Calu3 (cell line): ENCODE measurements around the gene REST. TPM values are rescaled to one million over a fixed set of nuclear protein-coding genes. Genes with fewer than 3 reads are reported as not detected.

Source experiments
- Bru-seq: library from RNA; stranded (reverse); fragments of 400-500 nt; gene quantifications from one replicate; lab custom pipeline; 2021; lab: Mats Ljungman, UMichigan
- BruChase-seq, 2 experiments: library from RNA; stranded (reverse); fragments of 400-500 nt; gene quantifications; one replicate each; lab custom pipeline; 2021; lab: Mats Ljungman, UMichigan
- BruUV-seq: library from RNA; stranded (reverse); fragments of 400-500 nt; replicated peaks from 2 replicates; lab custom pipeline; 2021; lab: Mats Ljungman, UMichigan
- CTCF ChIA-PET: fragments of 300-600 bp; sonication (Branson Sonifier 250); formaldehyde crosslinking; loops from one replicate; lab custom pipeline; 2022; ENCODE audit warnings: antibody characterized with exemption; lab: Charles Lee
- DNase-seq: peaks from one replicate; pipeline ENCODE4 v3.0.0; 2022
- H3K27ac Mint-ChIP-seq: one replicate; pipeline ENCODE4 v1.8.0; 2022; ENCODE audit warnings: mixed read lengths; ENCODE audit not compliant: unreplicated experiment
- H3K27me3 Mint-ChIP-seq: one replicate; pipeline ENCODE4 v1.8.0; 2022; ENCODE audit warnings: mixed read lengths; ENCODE audit not compliant: unreplicated experiment
- H3K36me3 Mint-ChIP-seq: one replicate; pipeline ENCODE4 v1.8.0; 2022; ENCODE audit warnings: mild to moderate bottlenecking, moderate library complexity, mixed read lengths; ENCODE audit not compliant: insufficient read depth, unreplicated experiment
- H3K4me1 Mint-ChIP-seq: one replicate; pipeline ENCODE4 v1.8.0; 2022; ENCODE audit warnings: mild to moderate bottlenecking, low read depth, mixed read lengths; ENCODE audit not compliant: unreplicated experiment
- H3K4me3 Mint-ChIP-seq: one replicate; pipeline ENCODE4 v1.8.0; 2022; ENCODE audit warnings: mild to moderate bottlenecking, low read depth, moderate library complexity, mixed read lengths; ENCODE audit not compliant: unreplicated experiment
- H3K9me3 Mint-ChIP-seq: one replicate; pipeline ENCODE4 v1.8.0; 2022; ENCODE audit warnings: low read depth, mixed read lengths; ENCODE audit not compliant: unreplicated experiment
- intact Hi-C: fragments of 100-400 bp; cut with micrococcal nuclease; formaldehyde crosslinking; loops from one replicate; pipeline ENCODE4 v1.10.0; 2022; ENCODE audit not compliant: unreplicated experiment
- long read RNA-seq: library from polyadenylated mRNA; stranded (forward); transcript quantifications from one replicate; pipeline ENCODE4 v2.0.0, GENCODE V29; 2022
- total RNA-seq: library from RNA; stranded (reverse); gene quantifications from 2 replicates; pipeline ENCODE4 v1.2.3, GENCODE V29; 2022
- TF ChIP-seq, protein P1 (sequence below): fragments of 200-600 bp; IDR thresholded peaks from one replicate; pipeline ENCODE4 v1.8.0; 2022; ENCODE audit warnings: antibody characterized with exemption; ENCODE audit not compliant: unreplicated experiment

The REST gene, protein sequence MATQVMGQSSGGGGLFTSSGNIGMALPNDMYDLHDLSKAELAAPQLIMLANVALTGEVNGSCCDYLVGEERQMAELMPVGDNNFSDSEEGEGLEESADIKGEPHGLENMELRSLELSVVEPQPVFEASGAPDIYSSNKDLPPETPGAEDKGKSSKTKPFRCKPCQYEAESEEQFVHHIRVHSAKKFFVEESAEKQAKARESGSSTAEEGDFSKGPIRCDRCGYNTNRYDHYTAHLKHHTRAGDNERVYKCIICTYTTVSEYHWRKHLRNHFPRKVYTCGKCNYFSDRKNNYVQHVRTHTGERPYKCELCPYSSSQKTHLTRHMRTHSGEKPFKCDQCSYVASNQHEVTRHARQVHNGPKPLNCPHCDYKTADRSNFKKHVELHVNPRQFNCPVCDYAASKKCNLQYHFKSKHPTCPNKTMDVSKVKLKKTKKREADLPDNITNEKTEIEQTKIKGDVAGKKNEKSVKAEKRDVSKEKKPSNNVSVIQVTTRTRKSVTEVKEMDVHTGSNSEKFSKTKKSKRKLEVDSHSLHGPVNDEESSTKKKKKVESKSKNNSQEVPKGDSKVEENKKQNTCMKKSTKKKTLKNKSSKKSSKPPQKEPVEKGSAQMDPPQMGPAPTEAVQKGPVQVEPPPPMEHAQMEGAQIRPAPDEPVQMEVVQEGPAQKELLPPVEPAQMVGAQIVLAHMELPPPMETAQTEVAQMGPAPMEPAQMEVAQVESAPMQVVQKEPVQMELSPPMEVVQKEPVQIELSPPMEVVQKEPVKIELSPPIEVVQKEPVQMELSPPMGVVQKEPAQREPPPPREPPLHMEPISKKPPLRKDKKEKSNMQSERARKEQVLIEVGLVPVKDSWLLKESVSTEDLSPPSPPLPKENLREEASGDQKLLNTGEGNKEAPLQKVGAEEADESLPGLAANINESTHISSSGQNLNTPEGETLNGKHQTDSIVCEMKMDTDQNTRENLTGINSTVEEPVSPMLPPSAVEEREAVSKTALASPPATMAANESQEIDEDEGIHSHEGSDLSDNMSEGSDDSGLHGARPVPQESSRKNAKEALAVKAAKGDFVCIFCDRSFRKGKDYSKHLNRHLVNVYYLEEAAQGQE
- total RNA-seq = 29.6 and 32.4 TPM in 2 replicates
- percentile 69 among the genes with signal in this experiment for Bru-seq, nascent RNA
- percentile 78 among the genes with signal in this experiment for BruChase-seq, experiment 1, labeled RNA remaining after a 6-hour chase
- BruChase-seq, experiment 2, labeled RNA remaining after a 2-hour chase = percentile 85 among the genes with signal in this experiment
- long read RNA-seq, full-length matches to known transcripts = 9 of 14 reads
- long read RNA-seq, partial matches to known transcripts = 0 of 14 reads
- long read RNA-seq, other reads (novel, unspliced or antisense) = 5 of 14 reads

DNA sequence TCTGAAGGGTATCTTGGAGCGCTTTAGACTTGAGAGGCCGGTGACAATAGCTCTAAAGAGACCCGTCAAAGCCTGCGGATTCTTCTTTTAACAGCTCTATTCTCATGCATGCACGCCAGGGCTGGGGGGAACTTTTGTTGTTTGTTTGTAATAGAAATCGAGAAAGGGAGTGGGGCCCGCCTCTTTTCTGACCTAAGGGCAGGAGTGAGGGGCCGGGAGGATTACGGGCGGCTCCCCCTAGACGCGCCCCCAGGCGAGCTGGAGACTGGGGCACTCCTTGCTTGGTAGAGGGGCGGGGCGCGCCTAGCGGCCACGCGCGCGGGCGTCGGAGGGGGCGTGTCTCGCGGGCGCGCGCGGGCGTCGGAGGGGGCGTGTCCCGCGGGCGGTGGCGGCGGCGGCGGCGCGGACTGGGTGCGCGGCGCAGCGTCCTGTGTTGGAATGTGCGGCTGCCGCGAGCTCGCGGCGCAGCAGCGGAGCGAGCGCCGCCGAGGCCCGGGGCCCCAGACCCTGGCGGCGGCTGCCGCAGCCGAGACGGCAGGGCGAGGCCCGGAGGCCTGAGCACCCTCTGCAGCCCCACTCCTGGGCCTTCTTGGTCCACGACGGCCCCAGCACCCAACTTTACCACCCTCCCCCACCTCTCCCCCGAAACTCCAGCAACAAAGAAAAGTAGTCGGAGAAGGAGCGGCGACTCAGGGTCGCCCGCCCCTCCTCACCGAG is at the start of gene REST:
Gene REST, plus strand, starts transcription at position 412 of the 717 bp plus-strand sequence. CDS start 2,739 bp downstream, outside the sequence.
- DNase-seq = peak; percentile 72
- Mint-ChIP-seq H3K4me3 (peak within 1 kb of the TSS; percentile 88), H3K27me3 (no peaks in the 10 kb centered on the region), H3K4me1 (peaks cover 21% of the 10 kb centered on the region), H3K9me3 (no peaks in the 10 kb centered on the region), H3K27ac (peak within 1 kb of the TSS; percentile 74), H3K36me3 (peaks cover 28% of the 10 kb centered on the region)
- intact Hi-C loops = no loop called here
- TF ChIP-seq, protein P1, sequence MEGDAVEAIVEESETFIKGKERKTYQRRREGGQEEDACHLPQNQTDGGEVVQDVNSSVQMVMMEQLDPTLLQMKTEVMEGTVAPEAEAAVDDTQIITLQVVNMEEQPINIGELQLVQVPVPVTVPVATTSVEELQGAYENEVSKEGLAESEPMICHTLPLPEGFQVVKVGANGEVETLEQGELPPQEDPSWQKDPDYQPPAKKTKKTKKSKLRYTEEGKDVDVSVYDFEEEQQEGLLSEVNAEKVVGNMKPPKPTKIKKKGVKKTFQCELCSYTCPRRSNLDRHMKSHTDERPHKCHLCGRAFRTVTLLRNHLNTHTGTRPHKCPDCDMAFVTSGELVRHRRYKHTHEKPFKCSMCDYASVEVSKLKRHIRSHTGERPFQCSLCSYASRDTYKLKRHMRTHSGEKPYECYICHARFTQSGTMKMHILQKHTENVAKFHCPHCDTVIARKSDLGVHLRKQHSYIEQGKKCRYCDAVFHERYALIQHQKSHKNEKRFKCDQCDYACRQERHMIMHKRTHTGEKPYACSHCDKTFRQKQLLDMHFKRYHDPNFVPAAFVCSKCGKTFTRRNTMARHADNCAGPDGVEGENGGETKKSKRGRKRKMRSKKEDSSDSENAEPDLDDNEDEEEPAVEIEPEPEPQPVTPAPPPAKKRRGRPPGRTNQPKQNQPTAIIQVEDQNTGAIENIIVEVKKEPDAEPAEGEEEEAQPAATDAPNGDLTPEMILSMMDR = no peak
- CTCF ChIA-PET = interaction anchor here (0.5 to 1.2 kb wide), 4 partner anchors 9 to 477 kb away, joined by 3 to 9 read pairs (median 4); no protein-coding TSS in a partner anchor
- BruUV-seq = no TSS peak

DNA sequence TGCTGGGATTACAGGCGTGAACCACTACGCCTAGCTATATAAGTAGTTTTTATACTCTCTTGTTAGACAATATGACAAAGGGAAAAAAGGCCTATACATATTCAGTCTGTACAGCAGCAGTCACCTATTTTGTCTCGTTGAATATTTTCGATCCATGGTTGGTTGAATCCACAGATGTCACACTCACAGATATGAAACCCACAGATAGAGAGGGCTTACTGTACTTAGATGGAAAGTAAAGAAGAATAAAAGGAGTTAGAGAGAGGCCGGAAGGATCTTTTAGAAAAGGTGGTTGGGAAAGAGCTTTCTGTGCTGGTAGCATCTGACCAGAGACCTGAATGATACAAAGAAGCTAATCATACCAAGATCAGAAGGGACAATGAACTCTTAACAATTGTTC is 47.9 kb upstream of the REST start:
- H3K4me1 Mint-ChIP-seq = no peaks in the 10 kb centered on the region
- no peak overlapping the region for H3K4me3 Mint-ChIP-seq
- H3K27ac Mint-ChIP-seq = no peak overlapping the region
- no TSS peak for BruUV-seq
- intact Hi-C loops = no loop called here
- no peak for DNase-seq
- no peaks in the 10 kb centered on the region for H3K36me3 Mint-ChIP-seq
- CTCF ChIA-PET = interaction anchor here (0.5 kb wide), 1 partner anchor 890 kb away, joined by 3 read pairs; no protein-coding TSS in a partner anchor
- TF ChIP-seq, protein P1 = no peak
- H3K27me3 Mint-ChIP-seq = no peaks in the 10 kb centered on the region
- no peaks in the 10 kb centered on the region for H3K9me3 Mint-ChIP-seq

DNA sequence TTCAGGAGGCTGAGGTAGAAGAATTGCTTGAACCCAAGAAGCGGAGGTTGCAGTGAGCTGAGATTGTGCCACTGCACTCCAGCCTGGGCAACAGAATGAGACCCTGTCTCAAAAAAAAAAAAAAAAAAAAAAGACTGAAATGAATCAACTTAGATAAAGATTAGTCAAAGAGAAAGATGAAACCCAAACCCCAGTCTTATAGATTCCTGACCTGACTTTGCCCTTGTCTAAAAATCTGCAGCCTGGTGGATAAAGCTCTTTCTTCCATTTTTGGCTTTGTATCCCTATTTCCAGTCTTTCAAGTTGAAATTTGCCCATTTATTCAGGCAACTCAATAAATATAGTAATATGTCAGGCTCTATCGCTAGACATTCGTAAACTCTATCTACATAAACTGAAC is 46.9 kb upstream of the REST start:
- H3K4me1 Mint-ChIP-seq = no peaks in the 10 kb centered on the region
- H3K27me3 Mint-ChIP-seq = no peaks in the 10 kb centered on the region
- no peak overlapping the region for H3K4me3 Mint-ChIP-seq
- TF ChIP-seq, protein P1 = no peak
- no peak for DNase-seq
- no peak overlapping the region for H3K27ac Mint-ChIP-seq
- BruUV-seq = no TSS peak
- H3K36me3 Mint-ChIP-seq = no peaks in the 10 kb centered on the region
- intact Hi-C loops = no loop called here
- CTCF ChIA-PET = interaction anchor here (0.7 to 1.2 kb wide), 2 partner anchors 19 to 316 kb away, joined by 4 to 6 read pairs; no protein-coding TSS in a partner anchor
- no peaks in the 10 kb centered on the region for H3K9me3 Mint-ChIP-seq
